ENCODE measurements around the gene CHST8. TPM values are rescaled to one million over a fixed set of nuclear protein-coding genes. Genes with fewer than 3 reads are reported as not detected.

CHST8 gene
- total RNA-seq, 2 experiments from 2014 or later = not detected

- no peak overlapping the region for H3K27ac Mint-ChIP-seq
- DNase-seq (peak in 2 of 14 experiments; percentile 5 to 28), ATAC-seq (ENCODE audit: poor library complexity) (no peak)
- H3K27me3 Mint-ChIP-seq = peaks cover 14% of the 10 kb centered on the region
- H3K27ac ChIP-seq (ENCODE audit: low read depth in 1 of 2, low read length in 2 of 2) = no peak overlapping the region
- no peaks in the 10 kb centered on the region for H3K9me3 Mint-ChIP-seq
- H3K4me1 ChIP-seq (ENCODE audit: insufficient read depth, low read length) = peaks cover 7% of the 10 kb centered on the region
- H3K4me3 Mint-ChIP-seq = no peak overlapping the region
- ChIA-PET POLR2A (no interaction called here), CTCF (no interaction called here)
- H3K9me3 ChIP-seq (ENCODE audit: control insufficient read depth in 1 of 2, insufficient read depth in 1 of 2, low read length in 2 of 2) = no peaks in the 10 kb centered on the region
- intact Hi-C loops (cut with DNase I, micrococcal nuclease) = no loop called here
- no peaks in the 10 kb centered on the region for H3K36me3 Mint-ChIP-seq (ENCODE audit: low read depth)
- no peaks in the 10 kb centered on the region for H3K36me3 ChIP-seq (ENCODE audit: insufficient read depth, low read length)
- no peak overlapping the region for H3K4me3 ChIP-seq (ENCODE audit: low read length)
- no peaks in the 10 kb centered on the region for H3K4me1 Mint-ChIP-seq (ENCODE audit: low read depth)
- no peak for TF ChIP-seq CTCF (IDR thresholded peaks at IDR 0.05)
- H3K27me3 ChIP-seq (ENCODE audit: control insufficient read depth in 1 of 2, insufficient read depth in 2 of 2, low read length in 2 of 2) = no peaks in the 10 kb centered on the region
Observed at GRCh38 chr19:33813391-33814101, 191.8 kb downstream of the CHST8 start.

- no peaks in the 10 kb centered on the region for H3K36me3 Mint-ChIP-seq (ENCODE audit: low read depth)
- peaks cover 16% of the 10 kb centered on the region for H3K4me1 ChIP-seq (ENCODE audit: insufficient read depth, low read length)
- no peak for TF ChIP-seq CTCF (IDR thresholded peaks at IDR 0.05)
- POLR2A ChIA-PET = no interaction called here
- peaks cover 4% of the 10 kb centered on the region for H3K4me1 Mint-ChIP-seq (ENCODE audit: low read depth)
- H3K4me3 Mint-ChIP-seq = no peak overlapping the region
- CTCF ChIA-PET = no interaction called here
- H3K9me3 Mint-ChIP-seq = no peaks in the 10 kb centered on the region
- H3K4me3 ChIP-seq (ENCODE audit: low read length) = no peak overlapping the region
- no peaks in the 10 kb centered on the region for H3K9me3 ChIP-seq (ENCODE audit: control insufficient read depth in 1 of 2, insufficient read depth in 1 of 2, low read length in 2 of 2)
- no peak for ATAC-seq (ENCODE audit: poor library complexity)
- intact Hi-C loops (cut with DNase I, micrococcal nuclease) = no loop called here
- H3K36me3 ChIP-seq (ENCODE audit: insufficient read depth, low read length) = no peaks in the 10 kb centered on the region
- peaks cover 18% of the 10 kb centered on the region for H3K27me3 Mint-ChIP-seq
- no peak overlapping the region for H3K27ac Mint-ChIP-seq
- H3K27ac ChIP-seq (ENCODE audit: low read depth in 1 of 2, low read length in 2 of 2) = no peak overlapping the region
- no peaks in the 10 kb centered on the region for H3K27me3 ChIP-seq (ENCODE audit: control insufficient read depth in 1 of 2, insufficient read depth in 2 of 2, low read length in 2 of 2)
- DNase-seq = peak in 2 of 14 experiments; percentile 2 to 11
Observed at GRCh38 chr19:33814181-33815165, 192.7 kb downstream of the CHST8 start.

- peaks cover 5% of the 10 kb centered on the region for H3K4me1 Mint-ChIP-seq (ENCODE audit: low read depth)
Observed at GRCh38 chr19:33815380-33816340, 193.9 kb downstream of the CHST8 start.

More at GRCh38 chr19:33815380-33816340, 193.9 kb downstream of the CHST8 start:
- Histone ChIP-seq H3K4me1 (ENCODE audit: insufficient read depth, low read length) (peaks cover 28% of the 10 kb centered on the region), H3K27ac (ENCODE audit: low read depth in 1 of 2, low read length in 2 of 2) (no peak overlapping the region), H3K27me3 (ENCODE audit: control insufficient read depth in 1 of 2, insufficient read depth in 2 of 2, low read length in 2 of 2) (no peaks in the 10 kb centered on the region), H3K4me3 (ENCODE audit: low read length) (no peak overlapping the region), H3K9me3 (ENCODE audit: control insufficient read depth in 1 of 2, insufficient read depth in 1 of 2, low read length in 2 of 2) (no peaks in the 10 kb centered on the region), H3K36me3 (ENCODE audit: insufficient read depth, low read length) (no peaks in the 10 kb centered on the region)
- ChIA-PET POLR2A (no interaction called here), CTCF (no interaction called here)
- H3K9me3 Mint-ChIP-seq = no peaks in the 10 kb centered on the region
- no peaks in the 10 kb centered on the region for H3K36me3 Mint-ChIP-seq (ENCODE audit: low read depth)
- no peak overlapping the region for H3K4me3 Mint-ChIP-seq
- no peak for TF ChIP-seq CTCF (IDR thresholded peaks at IDR 0.05)
- ATAC-seq (ENCODE audit: poor library complexity) = no peak
- peaks cover 19% of the 10 kb centered on the region for H3K27me3 Mint-ChIP-seq
- intact Hi-C loops (cut with DNase I, micrococcal nuclease) = no loop called here
- DNase-seq = peak in 2 of 14 experiments; percentile 10 to 25
- H3K27ac Mint-ChIP-seq = no peak overlapping the region

Data from CD4-positive, alpha-beta T cell (primary cell).